Measurements from ENCODE around the gene NOL4L.
A peak's percentile ranks its signal among the peaks of the same experiment; 100 is the strongest.

The NOL4L gene

GRCh38 chr20:32479012-32479411 lies 106.1 kb downstream of the NOL4L start:
- no peak for DNase-seq
- H3K4me3 Mint-ChIP-seq = peak overlapping the region; percentile 36
- peaks cover 75% of the 10 kb centered on the region for H3K4me1 Mint-ChIP-seq
- no peaks in the 10 kb centered on the region for H3K27me3 Mint-ChIP-seq (ENCODE audit: low read depth, poor library complexity)
- TF ChIP-seq, protein P1, sequence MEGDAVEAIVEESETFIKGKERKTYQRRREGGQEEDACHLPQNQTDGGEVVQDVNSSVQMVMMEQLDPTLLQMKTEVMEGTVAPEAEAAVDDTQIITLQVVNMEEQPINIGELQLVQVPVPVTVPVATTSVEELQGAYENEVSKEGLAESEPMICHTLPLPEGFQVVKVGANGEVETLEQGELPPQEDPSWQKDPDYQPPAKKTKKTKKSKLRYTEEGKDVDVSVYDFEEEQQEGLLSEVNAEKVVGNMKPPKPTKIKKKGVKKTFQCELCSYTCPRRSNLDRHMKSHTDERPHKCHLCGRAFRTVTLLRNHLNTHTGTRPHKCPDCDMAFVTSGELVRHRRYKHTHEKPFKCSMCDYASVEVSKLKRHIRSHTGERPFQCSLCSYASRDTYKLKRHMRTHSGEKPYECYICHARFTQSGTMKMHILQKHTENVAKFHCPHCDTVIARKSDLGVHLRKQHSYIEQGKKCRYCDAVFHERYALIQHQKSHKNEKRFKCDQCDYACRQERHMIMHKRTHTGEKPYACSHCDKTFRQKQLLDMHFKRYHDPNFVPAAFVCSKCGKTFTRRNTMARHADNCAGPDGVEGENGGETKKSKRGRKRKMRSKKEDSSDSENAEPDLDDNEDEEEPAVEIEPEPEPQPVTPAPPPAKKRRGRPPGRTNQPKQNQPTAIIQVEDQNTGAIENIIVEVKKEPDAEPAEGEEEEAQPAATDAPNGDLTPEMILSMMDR (IDR thresholded peaks at IDR 0.05) = no peak
- H3K27ac Mint-ChIP-seq = peak overlapping the region; percentile 81
- H3K36me3 Mint-ChIP-seq (ENCODE audit: low read depth) = no peaks in the 10 kb centered on the region
- H3K9me3 Mint-ChIP-seq = no peaks in the 10 kb centered on the region

- TF ChIP-seq, protein P1 (IDR thresholded peaks at IDR 0.05) = no peak
- Mint-ChIP-seq H3K27ac (peak overlapping the region; percentile 45), H3K4me1 (peaks cover 79% of the 10 kb centered on the region), H3K36me3 (ENCODE audit: low read depth) (peaks cover under 1% of the 10 kb centered on the region), H3K27me3 (ENCODE audit: low read depth, poor library complexity) (no peaks in the 10 kb centered on the region), H3K4me3 (no peak overlapping the region), H3K9me3 (no peaks in the 10 kb centered on the region)
- no peak for DNase-seq
Measured at GRCh38 chr20:32478576-32478975, 106.6 kb downstream of the NOL4L start.

- Mint-ChIP-seq H3K4me3 (peak overlapping the region; percentile 54), H3K4me1 (peaks cover 86% of the 10 kb centered on the region)
- DNase-seq = no peak
Measured at GRCh38 chr20:32477594-32478512, 107.3 kb downstream of the NOL4L start.

DNA sequence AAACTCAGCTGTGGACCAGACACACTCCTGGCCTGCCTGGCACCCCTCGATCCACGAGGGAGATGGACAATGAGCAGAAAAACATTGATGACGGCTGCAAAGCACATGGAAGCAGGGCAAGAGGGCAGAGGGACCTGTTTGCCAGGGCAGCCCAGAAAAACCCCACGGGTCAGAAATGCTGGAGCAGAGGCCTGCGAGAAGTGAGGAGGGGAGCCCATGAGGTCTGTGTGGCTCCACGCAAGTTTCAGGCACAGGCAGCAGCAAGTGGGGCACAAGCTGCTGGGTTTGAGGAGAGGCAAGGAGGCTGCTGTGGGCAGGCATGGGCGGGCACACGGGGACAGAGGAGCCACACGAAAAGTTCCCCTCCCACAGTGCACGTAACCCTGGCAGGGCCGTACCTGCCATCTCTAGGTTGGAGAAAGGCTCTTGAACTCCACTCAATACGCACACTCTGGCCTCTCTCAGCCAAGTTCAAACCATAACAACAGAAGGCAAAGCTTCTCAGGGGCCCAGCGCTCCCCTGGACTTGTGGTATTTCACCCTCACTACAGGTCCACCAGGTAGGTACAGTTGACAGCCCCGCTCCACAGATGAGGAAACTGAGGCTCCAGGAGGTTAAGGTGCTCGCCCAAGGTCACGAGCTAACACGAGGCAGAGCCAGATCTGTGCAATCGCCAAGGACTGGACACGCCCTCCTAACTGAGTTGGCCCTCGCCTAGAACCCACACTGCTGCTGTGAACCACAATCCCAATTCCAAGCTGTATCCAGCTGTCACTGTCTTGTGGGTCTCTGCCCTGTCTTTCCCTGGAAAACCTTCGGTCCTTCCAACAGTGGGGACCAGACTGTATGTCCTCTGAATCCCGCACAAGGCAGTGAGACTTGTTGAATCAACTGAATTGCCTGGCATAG lies 108.2 kb downstream of the NOL4L start:
- Mint-ChIP-seq H3K4me1 (peaks cover 93% of the 10 kb centered on the region), H3K4me3 (peak overlapping the region; percentile 78)
- no peak for DNase-seq

More at GRCh38 chr20:32477594-32478512, 107.3 kb downstream of the NOL4L start:
- Mint-ChIP-seq H3K27me3 (ENCODE audit: low read depth, poor library complexity) (no peaks in the 10 kb centered on the region), H3K9me3 (no peaks in the 10 kb centered on the region), H3K27ac (no peak overlapping the region), H3K36me3 (ENCODE audit: low read depth) (peaks cover 4% of the 10 kb centered on the region)
- TF ChIP-seq, protein P1 (IDR thresholded peaks at IDR 0.05) = no peak

GRCh38 chr20:32474967-32475811 lies 109.9 kb downstream of the NOL4L start:
- peak; percentile 83 for DNase-seq
- H3K4me1 Mint-ChIP-seq = peaks cover 96% of the 10 kb centered on the region
- TF ChIP-seq, protein P1 (IDR thresholded peaks at IDR 0.05) = no peak

More for the DNA sequence above, 108.2 kb downstream of the NOL4L start:
- Mint-ChIP-seq H3K9me3 (no peaks in the 10 kb centered on the region), H3K36me3 (ENCODE audit: low read depth) (peaks cover 6% of the 10 kb centered on the region), H3K27me3 (ENCODE audit: low read depth, poor library complexity) (no peaks in the 10 kb centered on the region), H3K27ac (peak overlapping the region; percentile 98)
- TF ChIP-seq, protein P1 (IDR thresholded peaks at IDR 0.05) = no peak

More at GRCh38 chr20:32474967-32475811, 109.9 kb downstream of the NOL4L start:
- Mint-ChIP-seq H3K27ac (peak overlapping the region; percentile 98), H3K27me3 (ENCODE audit: low read depth, poor library complexity) (no peaks in the 10 kb centered on the region), H3K4me3 (peak overlapping the region; percentile 78), H3K9me3 (no peaks in the 10 kb centered on the region), H3K36me3 (ENCODE audit: low read depth) (peaks cover 11% of the 10 kb centered on the region)

Data from nephron progenitor cell (in vitro differentiated cells).